Fibroblast of lung (primary cell): ENCODE results near the gene CDC14B. TPM values are rescaled to one million over a fixed set of nuclear protein-coding genes. Genes with fewer than 3 reads are reported as not detected.
A peak's percentile ranks its signal among the peaks of the same experiment; 100 is the strongest.

ENCODE experiments used
- DNase-seq, 2 donors: peaks; one replicate each; pipeline versions ENCODE4 v3.0.0 to v3.0.0-alpha.2; 2010; ENCODE audit warnings: low read depth in 2 of 2
- H2AFZ ChIP-seq: 2 replicates; pipeline ENCODE4 v1.5.1; 2012; ENCODE audit warnings: low read length, control low read depth, inconsistent platforms
- H3K27ac ChIP-seq: 2 replicates; pipeline ENCODE4 v1.5.1; 2011; ENCODE audit warnings: low read length, control low read depth; ENCODE audit not compliant: insufficient read depth
- H3K27me3 ChIP-seq: 2 replicates; pipeline ENCODE4 v1.5.1; 2011; ENCODE audit warnings: mild to moderate bottlenecking, low read length; ENCODE audit not compliant: control insufficient read depth, insufficient read depth
- H3K36me3 ChIP-seq: 2 replicates; pipeline ENCODE4 v1.5.1; 2011; ENCODE audit warnings: low read length; ENCODE audit not compliant: control insufficient read depth, insufficient read depth
- H3K4me1 ChIP-seq: 2 replicates; pipeline ENCODE4 v1.5.1; 2011; ENCODE audit warnings: low read length; ENCODE audit not compliant: control insufficient read depth, insufficient read depth; ENCODE audit errors: extremely low read depth
- H3K4me2 ChIP-seq: 2 replicates; pipeline ENCODE4 v1.5.1; 2011; ENCODE audit warnings: low read length, control low read depth; ENCODE audit not compliant: insufficient read depth; ENCODE audit errors: extremely low read depth
- H3K4me3 ChIP-seq, 4 experiments: fragments of 200-600 bp in 1 of 4; sonication (generic) in 1 of 4; replicated peaks in 1 of 4; 2 replicates each; pipeline ENCODE4 v1.5.1; 2011 to 2016; ENCODE audit warnings: low read length in 4 of 4, low read depth in 3 of 4, mild to moderate bottlenecking in 3 of 4, control low read depth in 2 of 4, inconsistent platforms in 1 of 4, mixed read lengths in 1 of 4; ENCODE audit not compliant: insufficient read depth in 1 of 4; ENCODE audit errors: control extremely low read depth in 1 of 4
- H3K79me2 ChIP-seq: 2 replicates; pipeline ENCODE4 v1.5.1; 2012; ENCODE audit warnings: mild to moderate bottlenecking, low read length, inconsistent platforms; ENCODE audit not compliant: control insufficient read depth, insufficient read depth
- H3K9ac ChIP-seq: 2 replicates; pipeline ENCODE4 v1.5.1; 2011; ENCODE audit warnings: mild to moderate bottlenecking, low read length, control low read depth; ENCODE audit not compliant: insufficient read depth
- H3K9me3 ChIP-seq: 2 replicates; pipeline ENCODE4 v1.5.1; 2012; ENCODE audit warnings: low read depth, low read length; ENCODE audit not compliant: control insufficient read depth, insufficient read depth
- H4K20me1 ChIP-seq: 2 replicates; pipeline ENCODE4 v1.5.1; 2011; ENCODE audit warnings: low read length; ENCODE audit not compliant: control insufficient read depth, insufficient read depth; ENCODE audit errors: extremely low read depth
- CTCF ChIP-seq, 2 donors: IDR thresholded peaks in 1 of 2; conservative IDR thresholded peaks in 1 of 2; 1 replicate in 1 of 2; 2 replicates in 1 of 2; pipeline ENCODE4 v1.5.1; 2011 to 2012; ENCODE audit warnings: low read length in 2 of 2, control low read depth in 1 of 2, inconsistent platforms in 1 of 2, low read depth in 1 of 2, mild to moderate bottlenecking in 1 of 2
- EZH2 ChIP-seq: IDR thresholded peaks from 2 replicates; pipeline ENCODE4 v1.5.1; 2012; ENCODE audit warnings: low read length, control low read depth, mild to moderate bottlenecking; ENCODE audit errors: missing control alignments
- polyA plus RNA-seq, 2 donors: library from polyadenylated mRNA; depleted of rRNA in 1 of 2; stranded (reverse) in 1 of 2; unstranded in 1 of 2; fragments of >200 nt; gene quantifications; 2 replicates each; pipeline ENCODE4 v1.2.1, GENCODE V29; 2011 to 2012; ENCODE audit warnings: missing spikeins in 1 of 2
- total RNA-seq: library from RNA; depleted of rRNA; stranded (reverse); fragments of >200 nt; gene quantifications from 2 replicates; pipeline ENCODE4 v1.2.1, GENCODE V29; 2014

Gene CDC14B
- total and polyA plus RNA-seq, 2 donors (not counting 1 experiment from before 2014, with no cell fraction given): 38.0 to 68.5 TPM

GRCh38 chr9:96604004-96604319 lies 15.7 kb downstream of the CDC14B start:
- Histone ChIP-seq H3K4me3 (no peak overlapping the region), H3K79me2 (peaks cover 7% of the 10 kb centered on the region), H4K20me1 (no peaks in the 10 kb centered on the region), H3K4me2 (peak overlapping the region; percentile 48), H3K27me3 (no peaks in the 10 kb centered on the region), H3K9me3 (no peaks in the 10 kb centered on the region), H3K36me3 (no peaks in the 10 kb centered on the region), H3K4me1 (peaks cover 4% of the 10 kb centered on the region), H3K9ac (no peak overlapping the region), H3K27ac (no peak overlapping the region), H2AFZ (no peak overlapping the region)
- TF ChIP-seq EZH2: no peak
- TF ChIP-seq CTCF (conservative IDR thresholded peaks at IDR 0.05 in 1 of 2, IDR thresholded peaks at IDR 0.05 in 1 of 2; ENCODE audit: low read depth in 1 of 2, low read length in 2 of 2): no peak
- peak in 1 of 2 donors; percentile 63 for DNase-seq

- no peak for TF ChIP-seq EZH2
- no peak for TF ChIP-seq CTCF (conservative IDR thresholded peaks at IDR 0.05 in 1 of 2, IDR thresholded peaks at IDR 0.05 in 1 of 2; ENCODE audit: low read depth in 1 of 2, low read length in 2 of 2)
- H3K4me3 ChIP-seq: no peak overlapping the region
- DNase-seq: peak in 1 of 2 donors; percentile 60
Observed at GRCh38 chr9:96603305-96604003, 16.2 kb downstream of the CDC14B start.

GRCh38 chr9:96599298-96599697 lies 20.3 kb downstream of the CDC14B start:
- no peaks in the 10 kb centered on the region for H4K20me1 ChIP-seq
- H2AFZ ChIP-seq: no peak overlapping the region
- peaks cover 2% of the 10 kb centered on the region for H3K4me1 ChIP-seq
- peak in 1 of 2 donors; percentile 72 for DNase-seq
- no peak overlapping the region for H3K4me2 ChIP-seq
- H3K36me3 ChIP-seq: no peaks in the 10 kb centered on the region
- no peaks in the 10 kb centered on the region for H3K79me2 ChIP-seq
- no peak for TF ChIP-seq EZH2
- TF ChIP-seq CTCF (conservative IDR thresholded peaks at IDR 0.05 in 1 of 2, IDR thresholded peaks at IDR 0.05 in 1 of 2; ENCODE audit: low read depth in 1 of 2, low read length in 2 of 2): no peak
- no peak overlapping the region for H3K4me3 ChIP-seq
- no peak overlapping the region for H3K9ac ChIP-seq
- no peaks in the 10 kb centered on the region for H3K27me3 ChIP-seq
- no peaks in the 10 kb centered on the region for H3K9me3 ChIP-seq
- no peak overlapping the region for H3K27ac ChIP-seq

More at GRCh38 chr9:96603305-96604003, 16.2 kb downstream of the CDC14B start:
- Histone ChIP-seq H3K36me3 (no peaks in the 10 kb centered on the region), H2AFZ (no peak overlapping the region), H4K20me1 (no peaks in the 10 kb centered on the region), H3K27ac (no peak overlapping the region), H3K79me2 (peaks cover 7% of the 10 kb centered on the region), H3K9me3 (no peaks in the 10 kb centered on the region), H3K4me1 (peaks cover 4% of the 10 kb centered on the region), H3K9ac (no peak overlapping the region), H3K4me2 (peak overlapping the region; percentile 48), H3K27me3 (no peaks in the 10 kb centered on the region)
